K562 (cell line): ENCODE data around the gene SATB2.

Experiments used
- CTCF ChIP-seq, 3 experiments: IDR thresholded peaks in 2 of 3; conservative IDR thresholded peaks in 1 of 3; 2 replicates each; pipeline ENCODE4 v1.5.1; 2011 to 2012; ENCODE audit warnings: low read length in 3 of 3, mild to moderate bottlenecking in 3 of 3, control low read depth in 2 of 3, improper control_type of control experiment in 1 of 3, inconsistent platforms in 1 of 3, low read depth in 1 of 3, mixed read lengths in 1 of 3, moderate library complexity in 1 of 3; ENCODE audit not compliant: insufficient read depth in 2 of 3
- FUS ChIP-seq: fragments of 200-400 bp; formaldehyde crosslinking; optimal IDR thresholded peaks from 2 replicates; pipeline ENCODE3; 2017; ENCODE audit warnings: low read depth, low read length
- HDAC1 ChIP-seq, 2 experiments: fragments of 450-650 bp; IDR thresholded peaks; 2 replicates each; pipeline ENCODE4 v1.6.1; 2016 to 2017; ENCODE audit warnings: inconsistent platforms in 1 of 2, mild to moderate bottlenecking in 1 of 2, moderate library complexity in 1 of 2
- HLTF ChIP-seq: fragments of 450-650 bp; IDR thresholded peaks from 2 replicates; pipeline ENCODE4 v1.6.1; 2016
- HOXB6 ChIP-seq: fragments of 250-450 bp; sonication (Bioruptor Pico); IDR thresholded peaks from 2 replicates; pipeline ENCODE4 v1.5.1; 2022; ENCODE audit warnings: mild to moderate bottlenecking, borderline replicate concordance
- NCOA1 ChIP-seq: fragments of 450-650 bp; IDR thresholded peaks from 2 replicates; pipeline ENCODE4 v1.6.1; 2016; ENCODE audit warnings: low read depth
- NCOA6 ChIP-seq: fragments of 450-650 bp; IDR thresholded peaks from 2 replicates; pipeline ENCODE4 v1.6.1; 2017; ENCODE audit warnings: mild to moderate bottlenecking
- NR3C1 ChIP-seq: sonication (generic); formaldehyde crosslinking; IDR thresholded peaks from 2 replicates; pipeline ENCODE4 v1.8.1; 2022; ENCODE audit warnings: missing genetic modification reagents
- NRF1 ChIP-seq, 2 experiments: fragments of 450-650 bp; IDR thresholded peaks in 1 of 2; conservative IDR thresholded peaks in 1 of 2; 2 replicates each; pipeline ENCODE4 v1.6.1; 2014; ENCODE audit warnings: mild to moderate bottlenecking in 2 of 2
- POLR2A ChIP-seq: fragments of 450-650 bp; conservative IDR thresholded peaks from 2 replicates; pipeline ENCODE4 v1.6.1; 2016
- POLR2AphosphoS5 ChIP-seq: IDR thresholded peaks from 2 replicates; pipeline ENCODE4 v1.6.1; 2011; ENCODE audit warnings: mild to moderate bottlenecking, low read depth, low read length, moderate library complexity; ENCODE audit not compliant: control insufficient read depth, insufficient read depth
- TF ChIP-seq, protein P1 (sequence below): sonication (generic); formaldehyde crosslinking; IDR thresholded peaks from 2 replicates; pipeline ENCODE4 v1.5.0; 2020; ENCODE audit warnings: missing genetic modification reagents
- TF ChIP-seq, protein P2 (sequence below): fragments of 450-650 bp; formaldehyde crosslinking; IDR thresholded peaks from 2 replicates; pipeline ENCODE4 v1.4.0; 2022; ENCODE audit warnings: mild to moderate bottlenecking, moderate library complexity

DNA sequence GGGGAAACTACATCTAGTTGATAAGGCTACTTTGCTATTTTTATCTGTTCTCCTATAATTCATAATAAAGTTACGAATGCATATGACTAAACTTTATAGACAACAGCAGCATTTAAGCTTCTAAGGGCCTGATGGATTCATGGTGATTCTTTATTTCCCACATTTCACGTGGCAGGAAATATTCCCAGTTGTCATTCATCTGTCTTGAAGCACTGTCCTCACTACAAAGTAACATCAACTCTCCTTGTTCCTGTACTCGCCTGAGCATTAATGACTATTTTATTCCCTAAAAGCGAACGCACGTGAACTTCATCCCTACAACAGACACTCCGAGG lies 2.6 kb downstream of the SATB2 start:
- TF ChIP-seq HOXB6 (no peak), POLR2A (no peak), NRF1 (conservative IDR thresholded peaks at IDR 0.05 in 1 of 2, IDR thresholded peaks at IDR 0.05 in 1 of 2) (no peak), HLTF (no peak), CTCF (IDR thresholded peaks at IDR 0.05 in 2 of 3, conservative IDR thresholded peaks at IDR 0.05 in 1 of 3; ENCODE audit: insufficient read depth in 2 of 3, low read depth in 1 of 3, low read length in 3 of 3) (no peak), NR3C1 (CRISPR knock-in tag) (no peak), NCOA6 (no peak), POLR2AphosphoS5 (no peak), NCOA1 (no peak), HDAC1 (IDR thresholded peaks at IDR 0.05) (no peak), FUS (no peak)
- TF ChIP-seq, protein P1, sequence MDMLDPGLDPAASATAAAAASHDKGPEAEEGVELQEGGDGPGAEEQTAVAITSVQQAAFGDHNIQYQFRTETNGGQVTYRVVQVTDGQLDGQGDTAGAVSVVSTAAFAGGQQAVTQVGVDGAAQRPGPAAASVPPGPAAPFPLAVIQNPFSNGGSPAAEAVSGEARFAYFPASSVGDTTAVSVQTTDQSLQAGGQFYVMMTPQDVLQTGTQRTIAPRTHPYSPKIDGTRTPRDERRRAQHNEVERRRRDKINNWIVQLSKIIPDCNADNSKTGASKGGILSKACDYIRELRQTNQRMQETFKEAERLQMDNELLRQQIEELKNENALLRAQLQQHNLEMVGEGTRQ (CRISPR knock-in tag): no peak
- TF ChIP-seq, protein P2, sequence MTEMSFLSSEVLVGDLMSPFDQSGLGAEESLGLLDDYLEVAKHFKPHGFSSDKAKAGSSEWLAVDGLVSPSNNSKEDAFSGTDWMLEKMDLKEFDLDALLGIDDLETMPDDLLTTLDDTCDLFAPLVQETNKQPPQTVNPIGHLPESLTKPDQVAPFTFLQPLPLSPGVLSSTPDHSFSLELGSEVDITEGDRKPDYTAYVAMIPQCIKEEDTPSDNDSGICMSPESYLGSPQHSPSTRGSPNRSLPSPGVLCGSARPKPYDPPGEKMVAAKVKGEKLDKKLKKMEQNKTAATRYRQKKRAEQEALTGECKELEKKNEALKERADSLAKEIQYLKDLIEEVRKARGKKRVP (CRISPR knock-in tag): no peak
